Measurements from ENCODE around the gene FXYD2.

Gene FXYD2

DNA sequence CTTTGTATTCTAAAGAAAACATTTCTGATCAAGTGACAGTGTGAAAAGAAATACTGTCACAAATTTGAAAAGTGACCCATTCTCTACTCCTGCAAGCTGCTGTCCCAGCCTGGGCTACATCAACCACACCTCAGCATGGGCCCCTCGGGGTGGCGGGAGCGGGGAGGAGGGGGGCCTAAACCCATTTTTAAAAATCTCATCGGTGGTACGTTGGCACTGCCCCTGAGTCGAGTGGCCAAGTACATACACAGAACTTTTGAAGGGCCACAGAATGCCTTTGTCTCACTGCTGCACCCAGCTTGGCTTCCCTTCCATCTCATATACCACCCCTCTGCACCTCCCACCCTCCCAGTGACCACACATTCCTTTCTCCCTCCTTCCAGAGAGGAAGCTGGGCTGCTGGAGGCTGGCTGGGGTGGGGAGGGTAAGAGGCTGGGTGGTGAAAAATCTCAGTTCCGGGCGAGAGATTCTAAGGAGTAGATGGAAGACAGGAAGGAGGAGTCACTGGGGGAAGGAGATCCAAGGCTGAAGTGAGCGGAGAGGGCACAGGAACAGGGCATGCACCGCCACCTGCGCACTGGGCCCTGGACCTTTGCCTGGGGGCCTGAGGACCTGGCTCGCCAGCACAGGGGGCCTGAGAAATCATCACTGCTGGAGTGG lies 30.8 kb upstream of the FXYD2 start:
- Histone ChIP-seq H3K9me3 (ENCODE audit: control insufficient read depth, insufficient read depth, low read length) (no peaks in the 10 kb centered on the region), H3K9ac (ENCODE audit: low read depth, low read length) (no peak overlapping the region), H3K27me3 (ENCODE audit: control insufficient read depth, insufficient read depth, low read length) (no peaks in the 10 kb centered on the region)

GRCh38 chr11:117852309-117852708 lies 27.8 kb upstream of the FXYD2 start:
- Histone ChIP-seq H3K9ac (ENCODE audit: low read depth, low read length) (no peak overlapping the region), H3K4me3 (ENCODE audit: low read depth, low read length) (no peak overlapping the region), H3K4me1 (ENCODE audit: control insufficient read depth, insufficient read depth, low read length) (peaks cover 5% of the 10 kb centered on the region), H3K9me3 (ENCODE audit: control insufficient read depth, insufficient read depth, low read length) (no peaks in the 10 kb centered on the region), H3K27me3 (ENCODE audit: control insufficient read depth, insufficient read depth, low read length) (no peaks in the 10 kb centered on the region), H3K36me3 (ENCODE audit: control insufficient read depth, insufficient read depth, low read length) (no peaks in the 10 kb centered on the region)

More for the DNA sequence above, 30.8 kb upstream of the FXYD2 start:
- H3K4me1 ChIP-seq (ENCODE audit: control insufficient read depth, insufficient read depth, low read length), result peaks cover 5% of the 10 kb centered on the region
- no peak overlapping the region for H3K4me3 ChIP-seq (ENCODE audit: low read depth, low read length)
- no peaks in the 10 kb centered on the region for H3K36me3 ChIP-seq (ENCODE audit: control insufficient read depth, insufficient read depth, low read length)

GRCh38 chr11:117851852-117852251 lies 27.3 kb upstream of the FXYD2 start:
- Histone ChIP-seq H3K9ac (ENCODE audit: low read depth, low read length) (no peak overlapping the region), H3K27me3 (ENCODE audit: control insufficient read depth, insufficient read depth, low read length) (no peaks in the 10 kb centered on the region), H3K4me3 (ENCODE audit: low read depth, low read length) (no peak overlapping the region), H3K9me3 (ENCODE audit: control insufficient read depth, insufficient read depth, low read length) (no peaks in the 10 kb centered on the region), H3K36me3 (ENCODE audit: control insufficient read depth, insufficient read depth, low read length) (no peaks in the 10 kb centered on the region), H3K4me1 (ENCODE audit: control insufficient read depth, insufficient read depth, low read length) (peaks cover 5% of the 10 kb centered on the region)

DNA sequence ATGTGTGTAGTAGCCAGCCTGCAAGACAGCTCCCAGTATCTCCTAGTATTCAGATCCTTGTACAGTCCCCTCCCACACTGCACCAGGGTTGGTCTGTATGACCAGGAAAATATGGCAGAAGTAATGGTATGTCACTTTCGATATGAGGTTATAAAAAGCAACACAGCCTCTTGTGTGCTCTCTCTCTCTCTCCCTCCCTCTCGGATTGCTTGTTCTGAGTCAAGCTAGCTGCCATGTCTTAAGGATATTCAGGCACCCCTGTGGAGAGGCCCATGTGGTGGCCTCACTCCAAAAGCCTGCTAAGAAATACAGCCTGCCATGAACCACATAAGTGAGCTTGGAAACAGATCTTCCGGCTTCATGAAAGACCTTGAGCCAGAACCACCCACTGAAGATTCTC lies 26.6 kb upstream of the FXYD2 start:
- no peaks in the 10 kb centered on the region for H3K36me3 ChIP-seq (ENCODE audit: control insufficient read depth, insufficient read depth, low read length)
- no peaks in the 10 kb centered on the region for H3K27me3 ChIP-seq (ENCODE audit: control insufficient read depth, insufficient read depth, low read length)
- peaks cover 5% of the 10 kb centered on the region for H3K4me1 ChIP-seq (ENCODE audit: control insufficient read depth, insufficient read depth, low read length)
- H3K9ac ChIP-seq (ENCODE audit: low read depth, low read length), result no peak overlapping the region
- no peaks in the 10 kb centered on the region for H3K9me3 ChIP-seq (ENCODE audit: control insufficient read depth, insufficient read depth, low read length)
- H3K4me3 ChIP-seq (ENCODE audit: low read depth, low read length), result no peak overlapping the region

GRCh38 chr11:117849781-117850414 lies 25.4 kb upstream of the FXYD2 start:
- Histone ChIP-seq H3K4me1 (ENCODE audit: control insufficient read depth, insufficient read depth, low read length) (peaks cover 5% of the 10 kb centered on the region), H3K9ac (ENCODE audit: low read depth, low read length) (no peak overlapping the region), H3K36me3 (ENCODE audit: control insufficient read depth, insufficient read depth, low read length) (no peaks in the 10 kb centered on the region), H3K9me3 (ENCODE audit: control insufficient read depth, insufficient read depth, low read length) (no peaks in the 10 kb centered on the region), H3K27me3 (ENCODE audit: control insufficient read depth, insufficient read depth, low read length) (no peaks in the 10 kb centered on the region), H3K4me3 (ENCODE audit: low read depth, low read length) (no peak overlapping the region)

- no peak overlapping the region for H3K4me3 ChIP-seq (ENCODE audit: low read depth, low read length)
- H3K4me1 ChIP-seq (ENCODE audit: control insufficient read depth, insufficient read depth, low read length), result no peaks in the 10 kb centered on the region
- no peaks in the 10 kb centered on the region for H3K9me3 ChIP-seq (ENCODE audit: control insufficient read depth, insufficient read depth, low read length)
- H3K36me3 ChIP-seq (ENCODE audit: control insufficient read depth, insufficient read depth, low read length), result peaks cover 6% of the 10 kb centered on the region
- no peak overlapping the region for H3K9ac ChIP-seq (ENCODE audit: low read depth, low read length)
- no peaks in the 10 kb centered on the region for H3K27me3 ChIP-seq (ENCODE audit: control insufficient read depth, insufficient read depth, low read length)
Measured at GRCh38 chr11:117843666-117844484, 19.3 kb upstream of the FXYD2 start.

DNA sequence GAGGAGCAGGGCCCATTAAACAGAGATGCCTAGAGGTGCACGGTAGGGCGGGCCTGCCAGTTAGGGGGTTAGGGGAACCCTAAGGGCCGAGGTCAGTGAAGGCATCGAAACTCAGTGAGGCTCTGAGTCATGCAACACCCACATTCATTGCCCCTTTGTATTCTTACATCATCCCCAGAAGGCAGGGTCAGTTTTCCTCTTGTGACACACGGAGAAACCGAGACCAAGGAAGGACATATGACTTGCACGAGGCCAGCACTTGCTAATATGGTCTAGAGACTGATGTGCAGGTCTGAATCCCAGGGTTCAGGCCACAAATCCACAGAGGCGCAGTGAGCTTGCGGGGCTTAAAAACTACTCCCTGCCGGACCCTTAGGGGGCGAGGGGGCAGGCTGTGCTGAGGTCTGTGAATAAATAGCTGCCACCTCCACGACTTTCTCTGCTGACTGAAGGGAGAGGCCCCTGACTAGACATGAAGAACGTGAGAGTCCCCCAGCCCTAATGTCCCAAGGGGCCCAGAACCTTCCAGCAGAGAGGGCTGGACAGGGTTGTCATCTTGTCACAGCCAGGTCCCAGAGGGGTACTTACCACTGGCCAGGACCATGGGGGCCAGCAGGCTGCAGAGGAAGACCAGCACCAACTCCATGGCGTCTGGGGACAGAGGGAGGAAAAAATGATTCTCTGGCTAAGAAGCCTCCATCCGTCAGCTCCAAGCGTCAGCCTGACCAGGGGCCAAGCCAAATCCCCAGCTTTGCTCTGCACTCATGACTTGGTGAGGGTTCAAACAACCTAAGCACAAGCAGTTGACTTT lies 17.8 kb upstream of the FXYD2 start:
- Histone ChIP-seq H3K36me3 (ENCODE audit: control insufficient read depth, insufficient read depth, low read length) (peaks cover 6% of the 10 kb centered on the region), H3K27me3 (ENCODE audit: control insufficient read depth, insufficient read depth, low read length) (no peaks in the 10 kb centered on the region), H3K4me3 (ENCODE audit: low read depth, low read length) (no peak overlapping the region), H3K9me3 (ENCODE audit: control insufficient read depth, insufficient read depth, low read length) (no peaks in the 10 kb centered on the region), H3K4me1 (ENCODE audit: control insufficient read depth, insufficient read depth, low read length) (no peaks in the 10 kb centered on the region), H3K9ac (ENCODE audit: low read depth, low read length) (no peak overlapping the region)

DNA sequence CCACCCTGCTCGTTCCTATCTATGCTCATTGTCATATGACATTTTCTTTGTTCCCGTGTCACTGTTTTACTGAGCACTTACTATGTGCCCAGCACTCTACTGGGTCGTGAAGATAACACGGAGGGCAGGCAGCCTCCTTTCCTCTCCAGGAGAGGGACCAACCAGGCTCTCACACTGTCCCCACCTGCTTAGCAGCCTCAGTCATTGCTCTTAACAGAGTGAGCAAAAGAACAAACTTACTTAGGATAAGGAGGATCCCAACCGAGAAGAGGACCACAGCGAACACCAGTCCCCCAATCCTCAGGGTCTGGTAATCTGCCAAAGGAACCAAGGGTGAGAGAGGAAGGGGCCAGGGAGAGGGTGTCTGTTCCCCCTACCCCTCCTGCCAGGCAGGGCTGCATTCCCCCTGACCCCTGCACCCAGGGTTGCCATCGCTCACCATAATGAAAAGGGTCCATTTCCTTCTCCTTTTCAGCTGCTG lies 17.0 kb upstream of the FXYD2 start:
- Histone ChIP-seq H3K9ac (ENCODE audit: low read depth, low read length) (no peak overlapping the region), H3K36me3 (ENCODE audit: control insufficient read depth, insufficient read depth, low read length) (peaks cover 8% of the 10 kb centered on the region), H3K9me3 (ENCODE audit: control insufficient read depth, insufficient read depth, low read length) (no peaks in the 10 kb centered on the region), H3K4me3 (ENCODE audit: low read depth, low read length) (no peak overlapping the region), H3K27me3 (ENCODE audit: control insufficient read depth, insufficient read depth, low read length) (no peaks in the 10 kb centered on the region), H3K4me1 (ENCODE audit: control insufficient read depth, insufficient read depth, low read length) (no peaks in the 10 kb centered on the region)

DNA sequence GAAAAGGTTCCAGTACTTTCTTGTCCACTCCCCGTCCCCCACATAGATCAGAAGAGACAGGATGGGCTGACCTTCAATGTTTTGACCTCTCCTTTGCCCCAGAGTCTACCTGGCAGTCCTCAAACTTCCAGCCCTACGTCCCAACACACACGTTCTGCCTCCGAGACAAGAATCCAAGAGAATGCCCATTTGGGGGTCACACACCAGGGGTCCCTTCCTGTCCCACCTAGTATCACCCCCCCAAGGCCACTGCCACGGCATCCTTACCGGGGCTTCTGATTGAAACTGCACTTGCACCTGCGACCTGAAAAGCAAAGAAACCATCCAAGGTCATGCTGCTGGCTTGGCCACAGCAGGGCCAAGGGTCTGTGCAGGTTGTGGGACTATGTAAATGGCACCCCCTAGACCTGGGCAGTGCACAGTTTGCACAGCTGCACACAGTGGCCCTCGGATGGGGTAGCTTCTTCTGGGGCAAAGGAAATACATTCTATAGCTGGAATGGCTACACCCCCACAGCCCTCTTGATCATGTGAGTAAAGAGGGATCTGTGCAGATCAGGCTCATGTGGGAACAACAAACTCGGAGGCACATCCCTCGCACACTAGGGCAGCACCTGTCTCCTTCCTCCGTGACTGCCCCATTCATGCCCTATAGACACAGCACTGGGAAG lies 16.5 kb upstream of the FXYD2 start:
- Histone ChIP-seq H3K27me3 (ENCODE audit: control insufficient read depth, insufficient read depth, low read length) (no peaks in the 10 kb centered on the region), H3K9ac (ENCODE audit: low read depth, low read length) (no peak overlapping the region), H3K36me3 (ENCODE audit: control insufficient read depth, insufficient read depth, low read length) (peaks cover 8% of the 10 kb centered on the region), H3K4me3 (ENCODE audit: low read depth, low read length) (no peak overlapping the region), H3K9me3 (ENCODE audit: control insufficient read depth, insufficient read depth, low read length) (no peaks in the 10 kb centered on the region), H3K4me1 (ENCODE audit: control insufficient read depth, insufficient read depth, low read length) (no peaks in the 10 kb centered on the region)

DNA sequence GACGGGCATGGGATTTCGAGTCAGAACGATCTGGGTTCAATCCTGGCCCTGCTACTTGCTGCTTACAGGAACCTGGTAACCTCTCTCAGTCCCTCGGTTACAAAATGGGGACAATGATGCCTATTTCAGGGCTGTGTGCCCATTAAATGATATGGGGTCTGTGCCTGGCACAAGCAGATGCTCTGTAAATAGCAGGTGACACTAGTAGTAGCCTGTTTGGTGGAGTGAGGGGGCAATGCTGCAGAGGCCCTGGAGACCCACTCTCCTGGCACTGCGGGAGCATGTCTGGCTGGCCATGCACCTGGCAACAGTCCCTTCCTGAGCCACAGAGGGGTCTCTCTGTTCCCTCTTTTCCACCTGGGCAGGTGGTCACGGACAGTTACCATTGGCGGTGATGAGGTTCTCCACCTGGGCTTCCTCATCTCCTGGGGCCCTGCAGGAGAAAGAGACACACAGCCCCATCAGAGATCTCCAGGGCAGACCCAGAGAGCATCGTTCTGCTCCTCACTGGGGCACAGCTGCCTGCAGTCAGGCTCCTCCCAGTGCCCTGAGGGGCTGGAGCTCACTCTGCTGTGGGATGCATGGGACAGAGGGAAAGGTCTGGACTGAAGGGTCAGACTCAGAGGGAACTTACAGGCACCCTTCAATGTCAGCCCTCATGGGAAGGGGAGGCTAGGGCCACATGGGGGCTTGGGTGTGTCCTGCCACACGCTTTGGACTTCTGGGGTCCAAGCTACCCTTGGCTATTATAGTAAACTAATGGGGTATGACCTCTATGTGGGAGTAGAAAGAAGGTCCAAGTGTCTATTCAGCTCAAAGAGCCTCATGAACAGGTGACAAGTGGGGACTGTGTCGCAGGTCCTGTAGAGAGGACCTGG lies 15.6 kb upstream of the FXYD2 start:
- Histone ChIP-seq H3K36me3 (ENCODE audit: control insufficient read depth, insufficient read depth, low read length) (peaks cover 8% of the 10 kb centered on the region), H3K27me3 (ENCODE audit: control insufficient read depth, insufficient read depth, low read length) (no peaks in the 10 kb centered on the region), H3K4me1 (ENCODE audit: control insufficient read depth, insufficient read depth, low read length) (no peaks in the 10 kb centered on the region), H3K9ac (ENCODE audit: low read depth, low read length) (no peak overlapping the region), H3K9me3 (ENCODE audit: control insufficient read depth, insufficient read depth, low read length) (no peaks in the 10 kb centered on the region), H3K4me3 (ENCODE audit: low read depth, low read length) (no peak overlapping the region)
